NCI-H460 (cell line): ENCODE measurements around the gene UAP1L1. TPM values are rescaled to one million over a fixed set of nuclear protein-coding genes. Genes with fewer than 3 reads are reported as not detected.

Experiments used
- DNase-seq: peaks from one replicate; pipeline ENCODE4 v3.0.0-alpha.2; 2016; ENCODE audit warnings: low read depth; ENCODE audit errors: extremely low read depth
- total RNA-seq: library from RNA; depleted of rRNA; stranded (reverse); fragments of >200 nt; shearing (Covaris generic); gene quantifications from 2 replicates; pipeline ENCODE4 v1.2.3, GENCODE V29; 2014

Gene UAP1L1
- total RNA-seq, 1 experiment from 2014 or later: 4.0 TPM

- DNase-seq: no peak
These were observed 12.1 kb downstream of the UAP1L1 start for GRCh38 chr9:137089232-137089947.

- no peak for DNase-seq
These were observed 18.6 kb downstream of the UAP1L1 start for GRCh38 chr9:137095664-137096517.

- DNase-seq: no peak
These were observed 19.6 kb downstream of the UAP1L1 start for GRCh38 chr9:137096785-137097546.

- no peak for DNase-seq
These were observed 20.6 kb downstream of the UAP1L1 start for GRCh38 chr9:137097761-137098462.

- DNase-seq: no peak
These were observed 21.9 kb downstream of the UAP1L1 start for GRCh38 chr9:137099231-137099630.

GRCh38 chr9:137103206-137103999 lies 26.1 kb downstream of the UAP1L1 start:
- DNase-seq: no peak

- no peak for DNase-seq
These were observed 28.7 kb downstream of the UAP1L1 start for GRCh38 chr9:137105814-137106661.

GRCh38 chr9:137106662-137107250 lies 29.4 kb downstream of the UAP1L1 start:
- DNase-seq: no peak

GRCh38 chr9:137107312-137107921 lies 30.1 kb downstream of the UAP1L1 start:
- DNase-seq: no peak

- DNase-seq: no peak
These were observed 30.7 kb downstream of the UAP1L1 start for GRCh38 chr9:137107982-137108381.

GRCh38 chr9:137108608-137109249 lies 31.4 kb downstream of the UAP1L1 start:
- DNase-seq: no peak

GRCh38 chr9:137109250-137110146 lies 32.2 kb downstream of the UAP1L1 start:
- no peak for DNase-seq

GRCh38 chr9:137110147-137110910 lies 33.0 kb downstream of the UAP1L1 start:
- DNase-seq: no peak

GRCh38 chr9:137110911-137111787 lies 33.8 kb downstream of the UAP1L1 start:
- DNase-seq: no peak
